Loucy (cell line): ENCODE data around the gene RRN3.
"Not testable (repeated sequence)": the region's sequence is repeated elsewhere in the genome, so short reads cannot be mapped to it uniquely, and the experiment has no call there.

ENCODE experiments used
- EZH2phosphoT487 ChIP-seq: fragments of 200-600 bp; IDR thresholded peaks from 2 replicates; pipeline ENCODE4 v1.6.1; 2018; ENCODE audit warnings: antibody characterized with exemption, mild to moderate bottlenecking, moderate library complexity, borderline replicate concordance
- TF ChIP-seq, protein P1 (sequence below): fragments of 200-600 bp; sonication (generic); conservative IDR thresholded peaks from 2 replicates; pipeline ENCODE4 v1.5.1; 2014; ENCODE audit warnings: mild to moderate bottlenecking, antibody characterized with exemption, low read length

GRCh38 chr16:15133554-15133953 lies 39.5 kb upstream of the RRN3 start:
- TF ChIP-seq, protein P1, sequence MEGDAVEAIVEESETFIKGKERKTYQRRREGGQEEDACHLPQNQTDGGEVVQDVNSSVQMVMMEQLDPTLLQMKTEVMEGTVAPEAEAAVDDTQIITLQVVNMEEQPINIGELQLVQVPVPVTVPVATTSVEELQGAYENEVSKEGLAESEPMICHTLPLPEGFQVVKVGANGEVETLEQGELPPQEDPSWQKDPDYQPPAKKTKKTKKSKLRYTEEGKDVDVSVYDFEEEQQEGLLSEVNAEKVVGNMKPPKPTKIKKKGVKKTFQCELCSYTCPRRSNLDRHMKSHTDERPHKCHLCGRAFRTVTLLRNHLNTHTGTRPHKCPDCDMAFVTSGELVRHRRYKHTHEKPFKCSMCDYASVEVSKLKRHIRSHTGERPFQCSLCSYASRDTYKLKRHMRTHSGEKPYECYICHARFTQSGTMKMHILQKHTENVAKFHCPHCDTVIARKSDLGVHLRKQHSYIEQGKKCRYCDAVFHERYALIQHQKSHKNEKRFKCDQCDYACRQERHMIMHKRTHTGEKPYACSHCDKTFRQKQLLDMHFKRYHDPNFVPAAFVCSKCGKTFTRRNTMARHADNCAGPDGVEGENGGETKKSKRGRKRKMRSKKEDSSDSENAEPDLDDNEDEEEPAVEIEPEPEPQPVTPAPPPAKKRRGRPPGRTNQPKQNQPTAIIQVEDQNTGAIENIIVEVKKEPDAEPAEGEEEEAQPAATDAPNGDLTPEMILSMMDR: not testable (repeated sequence)
- not testable (repeated sequence) for TF ChIP-seq EZH2phosphoT487
